Measurements from ENCODE around the gene SLC25A42. TPM values are rescaled to one million over a fixed set of nuclear protein-coding genes. Genes with fewer than 3 reads are reported as not detected.

SLC25A42 gene
- total RNA-seq, 3 donors from 2014 or later: 9.4 to 11.7 (median 9.8) TPM

- intact Hi-C loops (cut with DNase I, micrococcal nuclease): no loop called here
- ATAC-seq (no peak), DNase-seq (no peak)
- Histone ChIP-seq H3K36me3 (ENCODE audit: low read depth) (no peaks in the 10 kb centered on the region), H3K4me1 (ENCODE audit: low read depth) (peaks cover 3% of the 10 kb centered on the region), H3K9me3 (no peaks in the 10 kb centered on the region), H3K4me3 (no peak overlapping the region)
- TF ChIP-seq, protein P1, sequence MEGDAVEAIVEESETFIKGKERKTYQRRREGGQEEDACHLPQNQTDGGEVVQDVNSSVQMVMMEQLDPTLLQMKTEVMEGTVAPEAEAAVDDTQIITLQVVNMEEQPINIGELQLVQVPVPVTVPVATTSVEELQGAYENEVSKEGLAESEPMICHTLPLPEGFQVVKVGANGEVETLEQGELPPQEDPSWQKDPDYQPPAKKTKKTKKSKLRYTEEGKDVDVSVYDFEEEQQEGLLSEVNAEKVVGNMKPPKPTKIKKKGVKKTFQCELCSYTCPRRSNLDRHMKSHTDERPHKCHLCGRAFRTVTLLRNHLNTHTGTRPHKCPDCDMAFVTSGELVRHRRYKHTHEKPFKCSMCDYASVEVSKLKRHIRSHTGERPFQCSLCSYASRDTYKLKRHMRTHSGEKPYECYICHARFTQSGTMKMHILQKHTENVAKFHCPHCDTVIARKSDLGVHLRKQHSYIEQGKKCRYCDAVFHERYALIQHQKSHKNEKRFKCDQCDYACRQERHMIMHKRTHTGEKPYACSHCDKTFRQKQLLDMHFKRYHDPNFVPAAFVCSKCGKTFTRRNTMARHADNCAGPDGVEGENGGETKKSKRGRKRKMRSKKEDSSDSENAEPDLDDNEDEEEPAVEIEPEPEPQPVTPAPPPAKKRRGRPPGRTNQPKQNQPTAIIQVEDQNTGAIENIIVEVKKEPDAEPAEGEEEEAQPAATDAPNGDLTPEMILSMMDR (IDR thresholded peaks at IDR 0.05): no peak
Measured at GRCh38 chr19:19076476-19076875, 12.7 kb downstream of the SLC25A42 start.

- TF ChIP-seq, protein P1 (IDR thresholded peaks at IDR 0.05): no peak
- ATAC-seq (no peak), DNase-seq (no peak)
- Histone ChIP-seq H3K4me3 (no peak overlapping the region), H3K9me3 (no peaks in the 10 kb centered on the region), H3K36me3 (ENCODE audit: low read depth) (no peaks in the 10 kb centered on the region), H3K4me1 (ENCODE audit: low read depth) (peaks cover 3% of the 10 kb centered on the region)
- intact Hi-C loops (cut with DNase I, micrococcal nuclease): no loop called here
Measured at GRCh38 chr19:19077103-19077502, 13.3 kb downstream of the SLC25A42 start.

- H3K9me3 ChIP-seq: no peaks in the 10 kb centered on the region
- intact Hi-C loops (cut with DNase I, micrococcal nuclease): no loop called here
- TF ChIP-seq, protein P1 (IDR thresholded peaks at IDR 0.05): no peak
- DNase-seq: no peak
- H3K4me3 ChIP-seq: no peak overlapping the region
- peaks cover 3% of the 10 kb centered on the region for H3K4me1 ChIP-seq (ENCODE audit: low read depth)
- no peaks in the 10 kb centered on the region for H3K36me3 ChIP-seq (ENCODE audit: low read depth)
- ATAC-seq: no peak
Measured at GRCh38 chr19:19078801-19079200, 15.0 kb downstream of the SLC25A42 start.

DNA sequence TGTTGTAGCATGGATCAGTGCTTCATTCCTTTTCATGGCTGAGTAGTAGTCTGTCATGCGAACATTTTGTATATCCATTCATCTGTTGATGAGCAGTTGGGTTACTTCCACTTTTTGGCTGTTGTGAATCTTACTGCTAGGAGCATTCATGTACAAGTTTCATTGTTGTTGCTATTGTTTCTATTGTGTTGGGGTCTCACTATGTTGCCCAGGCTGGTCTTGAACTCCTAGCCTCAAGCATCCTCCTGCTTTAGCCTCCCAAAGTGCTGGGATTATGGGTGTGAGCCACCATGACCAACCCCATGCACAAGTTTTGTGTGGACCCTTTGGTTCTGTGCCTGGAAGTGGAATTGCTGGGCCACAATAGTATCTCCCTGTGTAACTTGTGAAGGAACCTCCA, 15.8 kb downstream of the SLC25A42 start:
- Histone ChIP-seq H3K4me1 (ENCODE audit: low read depth) (no peaks in the 10 kb centered on the region), H3K9me3 (no peaks in the 10 kb centered on the region), H3K4me3 (no peak overlapping the region), H3K36me3 (ENCODE audit: low read depth) (no peaks in the 10 kb centered on the region)
- TF ChIP-seq, protein P1 (IDR thresholded peaks at IDR 0.05): no peak
- DNase-seq: no peak
- intact Hi-C loops (cut with DNase I, micrococcal nuclease): no loop called here
- no peak for ATAC-seq

DNA sequence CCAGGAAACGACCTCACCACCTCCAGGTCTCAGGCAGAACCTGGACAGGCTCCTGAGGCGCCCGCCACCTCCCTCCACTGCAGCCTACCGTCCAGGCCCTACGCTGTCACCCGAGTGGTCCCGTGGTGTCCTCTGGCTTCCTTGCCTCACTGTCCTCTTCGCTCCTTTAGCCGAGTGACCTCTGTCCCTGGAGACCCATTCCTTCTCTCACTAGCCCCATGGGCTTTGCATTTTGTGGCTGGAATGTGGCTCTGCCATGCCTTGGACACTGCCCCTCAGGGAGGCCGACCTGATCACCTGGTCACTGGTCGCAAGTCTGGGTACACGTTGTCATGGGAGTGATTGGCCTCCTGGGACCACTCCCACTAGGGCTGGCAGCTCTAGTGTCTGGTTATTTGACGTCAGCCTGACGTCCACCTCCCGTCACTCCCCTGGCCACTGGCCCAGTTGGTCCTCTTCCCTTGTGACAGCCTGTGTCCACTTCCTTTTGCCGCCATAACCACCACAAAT, 17.9 kb downstream of the SLC25A42 start:
- intact Hi-C loops (cut with DNase I, micrococcal nuclease): no loop called here
- TF ChIP-seq, protein P1 (IDR thresholded peaks at IDR 0.05): no peak
- no peaks in the 10 kb centered on the region for H3K36me3 ChIP-seq (ENCODE audit: low read depth)
- no peaks in the 10 kb centered on the region for H3K4me1 ChIP-seq (ENCODE audit: low read depth)
- no peak overlapping the region for H3K4me3 ChIP-seq
- no peak for ATAC-seq
- DNase-seq: no peak
- H3K9me3 ChIP-seq: no peaks in the 10 kb centered on the region
